K562 (cell line): ENCODE data around the gene CXCL16. TPM values are rescaled to one million over a fixed set of nuclear protein-coding genes. Genes with fewer than 3 reads are reported as not detected.

Experiments
- ATAC-seq: fragments of 200-7000 bp; cut with Tn5 transposase; 3 replicates; pipeline ENCODE4 v1.9.1; 2020; ENCODE audit warnings: moderate library complexity
- BruUV-seq: library from RNA; stranded (reverse); fragments of 400-500 nt; replicated peaks from 2 replicates; lab custom pipeline; 2021; lab: Mats Ljungman, UMichigan
- CTCF ChIA-PET: fragments of 300-600 bp; formaldehyde crosslinking; extraction: SDS; loops from one replicate; lab custom pipeline; 2021; ENCODE audit warnings: low intra/inter-chr PET ratio; lab: Yijun Ruan, JAX
- POLR2A ChIA-PET: fragments of 300-600, 350-650 bp; sonication (Branson Sonifier 250); formaldehyde crosslinking; extraction: SDS; loops from one replicate; lab custom pipeline; 2021; ENCODE audit warnings: antibody characterized with exemption, inconsistent platforms; lab: Yijun Ruan, JAX
- DNase-seq, 4 experiments: peaks; one replicate each; pipeline versions ENCODE4 v3.0.0 to v3.0.0-alpha.2; 2011 to 2018; ENCODE audit warnings: low spot score in 3 of 4, mixed read lengths in 3 of 4; ENCODE audit errors: extremely low read depth in 1 of 4
- FAIRE-seq: peaks from 2 replicates; lab custom pipeline; 2011; peaks lifted over from hg19 to GRCh38; lab: Jason Lieb, UNC
- H2AFZ ChIP-seq: 2 replicates; pipeline ENCODE4 v1.6.0; 2011; ENCODE audit warnings: low read depth, low read length, control low read depth, inconsistent platforms
- H3K27ac ChIP-seq: fragments of 200-600 bp; 3 replicates; pipeline ENCODE4 v1.8.0; 2011; ENCODE audit warnings: low read depth, mild to moderate bottlenecking, control low read depth, inconsistent platforms, low read length, moderate library complexity, mixed read lengths; ENCODE audit errors: extremely low read depth
- H3K27me3 ChIP-seq, 2 experiments: fragments of 300-600 bp in 1 of 2; 2 replicates in 1 of 2; 3 replicates in 1 of 2; pipeline versions ENCODE4 v1.6.0 to v1.8.0; 2011; ENCODE audit warnings: inconsistent platforms in 2 of 2, low read length in 2 of 2, mild to moderate bottlenecking in 1 of 2, mixed read lengths in 1 of 2, moderate library complexity in 1 of 2; ENCODE audit not compliant: control insufficient read depth in 2 of 2, insufficient read depth in 2 of 2
- H3K36me3 ChIP-seq: fragments of 300-600 bp; 3 replicates; pipeline ENCODE4 v1.8.0; 2011; ENCODE audit warnings: mild to moderate bottlenecking, low read length, inconsistent platforms; ENCODE audit not compliant: control insufficient read depth, insufficient read depth
- H3K4me1 ChIP-seq, 2 experiments: fragments of 200-600 bp in 1 of 2; replicated peaks in 1 of 2; 2 replicates in 1 of 2; 3 replicates in 1 of 2; pipeline versions ENCODE4 v1.5.1 to v1.8.0; 2011; ENCODE audit warnings: inconsistent platforms in 2 of 2, low read length in 2 of 2, mild to moderate bottlenecking in 1 of 2, mixed read lengths in 1 of 2, moderate library complexity in 1 of 2; ENCODE audit not compliant: control insufficient read depth in 2 of 2, insufficient read depth in 2 of 2
- H3K4me2 ChIP-seq: 2 replicates; pipeline ENCODE4 v1.6.1; 2011; ENCODE audit warnings: low read length, control low read depth, inconsistent platforms, mixed read lengths; ENCODE audit not compliant: insufficient read depth
- H3K4me3 ChIP-seq: fragments of 200-600 bp; sonication (generic), shearing (Covaris generic); 2 replicates; pipeline ENCODE4 v1.5.1; 2016; ENCODE audit warnings: control low read depth, inconsistent platforms
- H3K79me2 ChIP-seq: fragments of 200-600 bp; 3 replicates; pipeline ENCODE4 v1.8.0; 2011; ENCODE audit warnings: low read length, inconsistent platforms; ENCODE audit not compliant: control insufficient read depth, insufficient read depth
- H3K9ac ChIP-seq, 2 experiments: 2 replicates each; pipeline versions ENCODE4 v1.6.0 to v1.6.1; 2011; ENCODE audit warnings: low read depth in 2 of 2, low read length in 2 of 2, control low read depth in 1 of 2, inconsistent platforms in 1 of 2, mild to moderate bottlenecking in 1 of 2, mixed read lengths in 1 of 2; ENCODE audit not compliant: insufficient read depth in 1 of 2
- H3K9me1 ChIP-seq: one replicate; pipeline ENCODE4 v1.6.0; 2011; ENCODE audit warnings: inconsistent platforms, mild to moderate bottlenecking, low read length, moderate library complexity; ENCODE audit not compliant: control insufficient read depth, insufficient read depth
- H3K9me3 ChIP-seq: replicated peaks from 2 replicates; pipeline ENCODE4 v1.5.1; 2011; ENCODE audit warnings: low read depth, low read length, inconsistent platforms; ENCODE audit not compliant: control insufficient read depth, insufficient read depth
- H4K20me1 ChIP-seq: replicated peaks from 2 replicates; pipeline ENCODE4 v1.6.1; 2011; ENCODE audit warnings: low read length, inconsistent platforms, mixed read lengths; ENCODE audit not compliant: control insufficient read depth, insufficient read depth
- FOXJ3 ChIP-seq: sonication (generic); formaldehyde crosslinking; IDR thresholded peaks from 2 replicates; pipeline ENCODE4 v1.4.0; 2020; ENCODE audit warnings: mild to moderate bottlenecking, missing genetic modification reagents
- HCFC1 ChIP-seq: IDR thresholded peaks from 2 replicates; pipeline ENCODE4 v1.6.1; 2012; ENCODE audit warnings: low read depth, low read length, improper control_type of control experiment
- HDAC1 ChIP-seq, 2 experiments: fragments of 450-650 bp; IDR thresholded peaks; 2 replicates each; pipeline ENCODE4 v1.6.1; 2016 to 2017; ENCODE audit warnings: inconsistent platforms in 1 of 2, mild to moderate bottlenecking in 1 of 2, moderate library complexity in 1 of 2
- MTA2 ChIP-seq: fragments of 450-650 bp; IDR thresholded peaks from 2 replicates; pipeline ENCODE4 v1.6.1; 2016; ENCODE audit warnings: low read depth
- PTRF ChIP-seq: fragments of 450-650 bp; IDR thresholded peaks from 2 replicates; pipeline ENCODE4 v1.6.1; 2016; ENCODE audit warnings: mild to moderate bottlenecking, missing genetic modification characterization, missing compliant biosample characterization
- SRF ChIP-seq, 2 experiments: fragments of 250-450, 450-650 bp in 1 of 2; sonication (Bioruptor Pico) in 1 of 2; sonication (generic) in 1 of 2; formaldehyde crosslinking; IDR thresholded peaks; 2 replicates each; pipeline versions ENCODE4 v1.5.0 to v1.5.1; 2020 to 2022; ENCODE audit warnings: mild to moderate bottlenecking in 1 of 2, missing genetic modification reagents in 1 of 2
- SRSF9 ChIP-seq: fragments of 200-400 bp; formaldehyde crosslinking; IDR thresholded peaks from 2 replicates; pipeline ENCODE4 v1.6.1; 2017; ENCODE audit warnings: low read depth, low read length, borderline replicate concordance
- ZNF282 ChIP-seq: sonication (generic); formaldehyde crosslinking; IDR thresholded peaks from 2 replicates; pipeline ENCODE4 v1.8.1; 2023; ENCODE audit warnings: missing genetic modification reagents
- WGBS: fragments of 100-300 bp; shearing (Covaris generic); methylation state at CpG from one replicate; pipeline ENCODE4 v1.1.6; 2016; ENCODE audit warnings: low coverage, mixed read lengths; ENCODE audit not compliant: insufficient coverage; ENCODE audit errors: missing lambda C conversion rate; 5-methylcytosine and 5-hydroxymethylcytosine counted together
- in situ Hi-C: fragments of 300-500 bp; cut with MboI; formaldehyde crosslinking; loops from 4 replicates; pipeline ENCODE4 v1.15.0; 2018; ENCODE audit warnings: inconsistent platforms, mixed read lengths
- intact Hi-C: fragments of 100-400 bp; cut with micrococcal nuclease; formaldehyde crosslinking; loops from 2 replicates; pipeline ENCODE4 v1.14.2; 2022
- polyA plus RNA-seq, 8 experiments: library from polyadenylated mRNA; depleted of rRNA in 4 of 8; stranded (reverse) in 5 of 8; unstranded in 3 of 8; fragments of >200 nt; fragmentation: Nextera tagmentation in 2 of 8; fragmentation: Illumina TruSeq in 1 of 8; extraction: Ambion mirVana in 2 of 8; extraction: Trizol in 1 of 8; gene quantifications; 2 replicates each; pipeline versions ENCODE4 v1.2.1 to v1.2.3, GENCODE V29; 2011 to 2014; ENCODE audit warnings: inconsistent platforms in 1 of 8, missing spikeins in 1 of 8
- total RNA-seq, 7 experiments: library from RNA; depleted of rRNA in 6 of 7; stranded (reverse); fragments of >200 nt in 6 of 7; fragmentation: Illumina TruSeq in 2 of 7; extraction: Trizol in 2 of 7; gene quantifications; 2 replicates each; pipeline versions ENCODE4 v1.2.1 to v1.2.3, GENCODE V29; 2011 to 2021; ENCODE audit warnings: low replicate concordance in 1 of 7
- TF ChIP-seq, protein P1 (sequence below): fragments of 200-800 bp; sonication (Bioruptor generic); IDR thresholded peaks from 2 replicates; pipeline ENCODE4 v1.6.1; 2016; ENCODE audit warnings: missing genetic modification characterization, missing compliant biosample characterization
- TF ChIP-seq, protein P2 (sequence below): IDR thresholded peaks from 2 replicates; pipeline ENCODE4 v1.6.1; 2011; ENCODE audit warnings: borderline replicate concordance, low read depth, mild to moderate bottlenecking, moderate library complexity, low read length; ENCODE audit not compliant: insufficient read depth, poor library complexity, severe bottlenecking

CXCL16 gene
- total and polyA plus RNA-seq, 9 of the 15 experiments (the other 6 are each of a cell fraction or from before 2014, with no cell fraction given) = 0.05 to 0.68 (median 0.22) TPM; not detected in 2

DNA sequence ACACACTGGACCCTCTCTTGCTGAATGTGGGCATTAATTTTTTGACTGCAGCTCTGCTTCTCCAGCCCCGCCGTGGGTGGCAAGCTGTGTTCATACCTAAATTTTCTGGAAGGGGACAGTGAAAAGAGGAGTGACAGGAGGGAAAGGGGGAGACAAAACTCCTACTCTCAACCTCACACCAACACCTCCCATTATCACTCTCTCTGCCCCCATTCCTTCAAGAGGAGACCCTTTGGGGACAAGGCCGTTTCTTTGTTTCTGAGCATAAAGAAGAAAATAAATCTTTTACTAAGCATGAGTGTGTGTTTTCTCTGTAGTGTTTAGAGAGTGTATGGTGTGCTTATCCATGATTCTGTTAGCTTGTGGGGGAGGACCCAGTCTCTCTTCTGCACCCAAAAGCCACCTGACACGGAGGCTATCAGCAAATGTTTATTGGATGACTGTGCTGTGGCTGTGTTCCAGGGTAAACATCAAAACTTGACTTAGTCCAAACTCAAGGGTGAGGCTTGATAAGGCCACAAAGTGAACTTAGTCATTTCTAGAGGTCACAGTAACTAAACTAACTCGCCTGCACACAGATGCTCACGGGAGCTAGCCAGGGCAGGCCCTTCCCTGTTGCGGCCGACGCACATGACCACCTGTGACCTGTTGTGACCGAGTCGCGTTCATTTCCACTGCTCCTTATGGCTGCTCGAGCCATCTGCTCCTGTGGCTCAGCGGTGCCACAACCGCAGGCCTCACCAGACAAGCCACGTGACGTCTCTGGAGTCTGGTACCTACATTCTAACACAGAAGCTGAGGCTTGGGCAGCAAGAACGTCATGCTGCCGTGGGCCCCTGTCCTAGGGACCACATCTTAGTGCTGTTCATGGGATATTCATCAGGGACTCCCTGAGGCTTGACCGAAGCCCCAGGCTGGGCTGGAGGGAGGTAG, 18.3 kb downstream of the CXCL16 start (continued):
- TF ChIP-seq, protein P1, sequence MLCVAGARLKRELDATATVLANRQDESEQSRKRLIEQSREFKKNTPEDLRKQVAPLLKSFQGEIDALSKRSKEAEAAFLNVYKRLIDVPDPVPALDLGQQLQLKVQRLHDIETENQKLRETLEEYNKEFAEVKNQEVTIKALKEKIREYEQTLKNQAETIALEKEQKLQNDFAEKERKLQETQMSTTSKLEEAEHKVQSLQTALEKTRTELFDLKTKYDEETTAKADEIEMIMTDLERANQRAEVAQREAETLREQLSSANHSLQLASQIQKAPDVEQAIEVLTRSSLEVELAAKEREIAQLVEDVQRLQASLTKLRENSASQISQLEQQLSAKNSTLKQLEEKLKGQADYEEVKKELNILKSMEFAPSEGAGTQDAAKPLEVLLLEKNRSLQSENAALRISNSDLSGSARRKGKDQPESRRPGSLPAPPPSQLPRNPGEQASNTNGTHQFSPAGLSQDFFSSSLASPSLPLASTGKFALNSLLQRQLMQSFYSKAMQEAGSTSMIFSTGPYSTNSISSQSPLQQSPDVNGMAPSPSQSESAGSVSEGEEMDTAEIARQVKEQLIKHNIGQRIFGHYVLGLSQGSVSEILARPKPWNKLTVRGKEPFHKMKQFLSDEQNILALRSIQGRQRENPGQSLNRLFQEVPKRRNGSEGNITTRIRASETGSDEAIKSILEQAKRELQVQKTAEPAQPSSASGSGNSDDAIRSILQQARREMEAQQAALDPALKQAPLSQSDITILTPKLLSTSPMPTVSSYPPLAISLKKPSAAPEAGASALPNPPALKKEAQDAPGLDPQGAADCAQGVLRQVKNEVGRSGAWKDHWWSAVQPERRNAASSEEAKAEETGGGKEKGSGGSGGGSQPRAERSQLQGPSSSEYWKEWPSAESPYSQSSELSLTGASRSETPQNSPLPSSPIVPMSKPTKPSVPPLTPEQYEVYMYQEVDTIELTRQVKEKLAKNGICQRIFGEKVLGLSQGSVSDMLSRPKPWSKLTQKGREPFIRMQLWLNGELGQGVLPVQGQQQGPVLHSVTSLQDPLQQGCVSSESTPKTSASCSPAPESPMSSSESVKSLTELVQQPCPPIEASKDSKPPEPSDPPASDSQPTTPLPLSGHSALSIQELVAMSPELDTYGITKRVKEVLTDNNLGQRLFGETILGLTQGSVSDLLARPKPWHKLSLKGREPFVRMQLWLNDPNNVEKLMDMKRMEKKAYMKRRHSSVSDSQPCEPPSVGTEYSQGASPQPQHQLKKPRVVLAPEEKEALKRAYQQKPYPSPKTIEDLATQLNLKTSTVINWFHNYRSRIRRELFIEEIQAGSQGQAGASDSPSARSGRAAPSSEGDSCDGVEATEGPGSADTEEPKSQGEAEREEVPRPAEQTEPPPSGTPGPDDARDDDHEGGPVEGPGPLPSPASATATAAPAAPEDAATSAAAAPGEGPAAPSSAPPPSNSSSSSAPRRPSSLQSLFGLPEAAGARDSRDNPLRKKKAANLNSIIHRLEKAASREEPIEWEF = peak; percentile 67; the same call in 1 of the 2 replicates
- TF ChIP-seq HCFC1 (no peak), MTA2 (0 out of 2 replicates have a peak, but pooled peaks have one; percentile 47)
- TF ChIP-seq, all 486 proteins: peak for 99

DNA sequence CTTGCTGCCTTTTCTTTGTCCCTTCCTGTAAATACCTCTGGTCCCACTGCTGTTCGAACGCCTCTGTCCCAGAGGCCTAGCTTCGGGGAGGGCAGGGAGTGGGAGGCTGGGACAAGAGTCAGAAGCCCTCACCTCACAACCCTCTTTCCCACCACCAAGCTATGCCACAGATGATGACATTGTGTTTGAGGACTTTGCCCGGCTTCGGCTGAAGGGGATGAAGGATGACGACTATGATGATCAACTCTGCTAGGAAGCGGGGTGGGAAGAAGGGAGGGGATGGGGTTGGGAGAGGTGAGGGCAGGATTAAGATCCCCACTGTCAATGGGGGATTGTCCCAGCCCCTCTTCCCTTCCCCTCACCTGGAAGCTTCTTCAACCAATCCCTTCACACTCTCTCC, 18.9 kb downstream of the CXCL16 start:
- H3K9me1 ChIP-seq = no peaks in the 10 kb centered on the region
- no TSS peak for BruUV-seq
- no peak overlapping the region for H3K27ac ChIP-seq
- FAIRE-seq (no peak), DNase-seq (no peak), ATAC-seq (no peak)
- H3K4me1 ChIP-seq = peaks cover 11 to 13% of the 10 kb centered on the region in 2 experiments
- WGBS = 80% methylated on average over 6 of the region's 7 CpGs
- H3K4me2 ChIP-seq = 0 out of 2 replicates have a peak overlapping the region, but pooled peaks have one; percentile 37
- intact Hi-C loops (no loop called here), in situ Hi-C loops (no loop called here)
- H3K4me3 ChIP-seq = no peak overlapping the region
- no peaks in the 10 kb centered on the region for H3K27me3 ChIP-seq
- no peaks in the 10 kb centered on the region for H3K36me3 ChIP-seq
- no peaks in the 10 kb centered on the region for H3K79me2 ChIP-seq
- no peak overlapping the region for H3K9ac ChIP-seq
- ChIA-PET CTCF (no interaction called here), POLR2A (interaction anchor here (0.6 kb wide), 1 partner anchor 16 kb away, joined by 3 read pairs; no protein-coding TSS in a partner anchor)
- H4K20me1 ChIP-seq = 0 out of 2 replicates have a peak, but pooled peaks cover 3% of the 10 kb centered on the region
- no peaks in the 10 kb centered on the region for H3K9me3 ChIP-seq
- H2AFZ ChIP-seq = no peak overlapping the region
- TF ChIP-seq SRSF9 (no peak), PTRF (tag) (no peak), SRF (CRISPR knock-in tag; IDR thresholded peaks at IDR 0.05) (no peak), ZNF282 (no peak), HDAC1 (IDR thresholded peaks at IDR 0.05) (no peak), FOXJ3 (no peak)
- TF ChIP-seq, protein P2, sequence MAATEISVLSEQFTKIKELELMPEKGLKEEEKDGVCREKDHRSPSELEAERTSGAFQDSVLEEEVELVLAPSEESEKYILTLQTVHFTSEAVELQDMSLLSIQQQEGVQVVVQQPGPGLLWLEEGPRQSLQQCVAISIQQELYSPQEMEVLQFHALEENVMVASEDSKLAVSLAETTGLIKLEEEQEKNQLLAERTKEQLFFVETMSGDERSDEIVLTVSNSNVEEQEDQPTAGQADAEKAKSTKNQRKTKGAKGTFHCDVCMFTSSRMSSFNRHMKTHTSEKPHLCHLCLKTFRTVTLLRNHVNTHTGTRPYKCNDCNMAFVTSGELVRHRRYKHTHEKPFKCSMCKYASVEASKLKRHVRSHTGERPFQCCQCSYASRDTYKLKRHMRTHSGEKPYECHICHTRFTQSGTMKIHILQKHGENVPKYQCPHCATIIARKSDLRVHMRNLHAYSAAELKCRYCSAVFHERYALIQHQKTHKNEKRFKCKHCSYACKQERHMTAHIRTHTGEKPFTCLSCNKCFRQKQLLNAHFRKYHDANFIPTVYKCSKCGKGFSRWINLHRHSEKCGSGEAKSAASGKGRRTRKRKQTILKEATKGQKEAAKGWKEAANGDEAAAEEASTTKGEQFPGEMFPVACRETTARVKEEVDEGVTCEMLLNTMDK = no peak
